NCI-H1436 (cell line): Measurements from ENCODE around the gene RIMBP2.

Experiments
- DNase-seq: peaks from one replicate; lab custom pipeline; 2025; lab: John Stamatoyannopoulos, UW

The RIMBP2 gene

GRCh38 chr12:130680451-130680990 lies 35.6 kb downstream of the RIMBP2 start:
- DNase-seq = no peak

- DNase-seq = peak; percentile 41
Observed at GRCh38 chr12:130677957-130678558, 38.0 kb downstream of the RIMBP2 start.

GRCh38 chr12:130675791-130676190 lies 40.3 kb downstream of the RIMBP2 start:
- no peak for DNase-seq

GRCh38 chr12:130675121-130675520 lies 41.0 kb downstream of the RIMBP2 start:
- no peak for DNase-seq

GRCh38 chr12:130674676-130675075 lies 41.4 kb downstream of the RIMBP2 start:
- DNase-seq = no peak

GRCh38 chr12:130673036-130673705 lies 42.9 kb downstream of the RIMBP2 start:
- DNase-seq = no peak

GRCh38 chr12:130672089-130672820 lies 43.8 kb downstream of the RIMBP2 start:
- no peak for DNase-seq

GRCh38 chr12:130671556-130671955 lies 44.5 kb downstream of the RIMBP2 start:
- no peak for DNase-seq

GRCh38 chr12:130669797-130670196 lies 46.3 kb downstream of the RIMBP2 start:
- no peak for DNase-seq

- DNase-seq = no peak
Observed at GRCh38 chr12:130669205-130669557, 46.9 kb downstream of the RIMBP2 start.

- no peak for DNase-seq
Observed at GRCh38 chr12:130668286-130669204, 47.6 kb downstream of the RIMBP2 start.

- DNase-seq = no peak
Observed at GRCh38 chr12:130667421-130667960, 48.6 kb downstream of the RIMBP2 start.

- no peak for DNase-seq
Observed at GRCh38 chr12:130666645-130667044, 49.5 kb downstream of the RIMBP2 start.

GRCh38 chr12:130665753-130666152 lies 50.3 kb downstream of the RIMBP2 start:
- DNase-seq = no peak

GRCh38 chr12:130664772-130665171 lies 51.3 kb downstream of the RIMBP2 start:
- DNase-seq = no peak

- no peak for DNase-seq
Observed at GRCh38 chr12:130664252-130664651, 51.8 kb downstream of the RIMBP2 start.

GRCh38 chr12:130663514-130663913 lies 52.6 kb downstream of the RIMBP2 start:
- DNase-seq = no peak

- DNase-seq = no peak
Observed at GRCh38 chr12:130661486-130662255, 54.4 kb downstream of the RIMBP2 start.

- no peak for DNase-seq
Observed at GRCh38 chr12:130661059-130661458, 55.0 kb downstream of the RIMBP2 start.

- DNase-seq = no peak
Observed at GRCh38 chr12:130658145-130658911, 57.8 kb downstream of the RIMBP2 start.
